GM12874 (cell line): Measurements from ENCODE around the gene AP5Z1.

Source experiments
- CTCF ChIP-seq: IDR thresholded peaks from 2 replicates; pipeline ENCODE4 v1.5.1; 2011; ENCODE audit warnings: low read depth, mild to moderate bottlenecking, control low read depth, low read length, moderate library complexity; ENCODE audit not compliant: insufficient read depth

AP5Z1 gene

DNA sequence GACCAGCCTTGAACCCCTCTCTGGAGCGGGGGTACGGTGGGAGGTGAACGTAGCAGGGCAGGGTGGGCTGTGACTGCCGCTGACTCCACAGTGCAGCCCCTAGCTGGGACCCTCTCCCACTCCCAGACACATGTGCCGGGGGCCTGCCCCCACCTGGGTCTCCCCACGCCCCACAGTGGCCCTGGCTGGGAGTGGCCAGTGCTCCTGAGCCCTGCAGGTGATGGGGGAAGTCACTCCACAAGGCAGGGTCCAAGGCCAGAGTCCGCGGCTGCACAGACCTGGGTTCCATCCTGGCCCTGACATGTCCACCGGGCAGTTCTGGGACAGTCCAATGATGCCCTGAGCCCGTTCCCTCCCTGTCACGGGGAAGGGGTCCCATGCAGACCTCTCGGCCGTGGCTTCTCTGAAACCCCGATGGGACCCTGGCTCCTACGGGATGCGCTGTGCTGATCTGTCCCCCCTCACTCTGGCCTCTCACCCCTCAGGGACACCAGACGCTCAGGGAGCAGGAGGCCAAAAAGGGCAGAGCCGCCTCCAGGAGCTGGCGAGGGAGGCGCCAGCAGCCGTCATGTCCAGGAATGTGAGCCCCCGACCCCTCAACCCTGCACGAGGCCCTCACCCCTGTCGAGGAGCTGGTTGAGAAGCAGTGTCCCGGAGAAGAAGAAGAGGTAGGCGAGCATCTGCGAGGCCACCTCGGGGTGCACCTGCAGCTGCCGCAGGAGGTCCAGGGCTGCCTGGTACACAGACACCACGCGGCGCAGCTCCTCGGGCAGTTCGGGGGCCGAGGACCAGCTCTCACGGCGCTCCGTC lies 40.4 kb downstream of the AP5Z1 start:
- TF ChIP-seq CTCF = 0 out of 2 replicates have a peak, but pooled peaks have one; percentile 3

GRCh38 chr7:4816419-4817080 lies 41.1 kb downstream of the AP5Z1 start:
- TF ChIP-seq CTCF = no peak

- TF ChIP-seq CTCF = no peak
These were observed 41.9 kb downstream of the AP5Z1 start for GRCh38 chr7:4817178-4817901.

GRCh38 chr7:4818000-4818794 lies 42.8 kb downstream of the AP5Z1 start:
- no peak for TF ChIP-seq CTCF

GRCh38 chr7:4819560-4820404 lies 44.4 kb downstream of the AP5Z1 start:
- no peak for TF ChIP-seq CTCF

GRCh38 chr7:4820405-4820966 lies 45.1 kb downstream of the AP5Z1 start:
- TF ChIP-seq CTCF = no peak
